ENCODE measurements around the gene PAX2. TPM values are rescaled to one million over a fixed set of nuclear protein-coding genes. Genes with fewer than 3 reads are reported as not detected.

PAX2 gene
- total RNA-seq, 2 experiments from 2014 or later: not detected

- no peak for ATAC-seq
These were observed 21.4 kb upstream of the PAX2 start for GRCh38 chr10:100723770-100724530.

GRCh38 chr10:100724531-100725027 is 20.8 kb upstream of the PAX2 start:
- ATAC-seq (no peak), DNase-seq (no peak)
- no peaks in the 10 kb centered on the region for H3K9me3 Mint-ChIP-seq
- H3K27me3 Mint-ChIP-seq: peaks cover 77% of the 10 kb centered on the region
- TF ChIP-seq CTCF (IDR thresholded peaks at IDR 0.05): no peak
- intact Hi-C loops (cut with micrococcal nuclease): loop anchor here (10.0 kb wide), 1 partner anchor 410 kb away; the partner anchor contains the start of gene TLX1
- ChIA-PET CTCF (no interaction called here), POLR2A (interaction anchor here (1.6 kb wide), 1 partner anchor 11 kb away, joined by 4 read pairs; no protein-coding TSS in a partner anchor)
- H3K36me3 Mint-ChIP-seq (ENCODE audit: low read depth): no peaks in the 10 kb centered on the region
- H3K27ac Mint-ChIP-seq: no peak overlapping the region
- no peak overlapping the region for H3K4me3 Mint-ChIP-seq
- peaks cover 4% of the 10 kb centered on the region for H3K4me1 Mint-ChIP-seq (ENCODE audit: low read depth)

More at GRCh38 chr10:100723770-100724530, 21.4 kb upstream of the PAX2 start:
- Mint-ChIP-seq H3K4me1 (ENCODE audit: low read depth) (peaks cover 2% of the 10 kb centered on the region), H3K27me3 (peaks cover 75% of the 10 kb centered on the region), H3K36me3 (ENCODE audit: low read depth) (no peaks in the 10 kb centered on the region), H3K9me3 (no peaks in the 10 kb centered on the region), H3K27ac (no peak overlapping the region), H3K4me3 (no peak overlapping the region)
- CTCF ChIA-PET: no interaction called here
- POLR2A ChIA-PET: interaction anchor here (1.6 kb wide), 1 partner anchor 11 kb away, joined by 4 read pairs; no protein-coding TSS in a partner anchor
- DNase-seq: no peak
- TF ChIP-seq CTCF (IDR thresholded peaks at IDR 0.05): no peak
- intact Hi-C loops (cut with micrococcal nuclease): loop anchor here (10.0 kb wide), 1 partner anchor 411 kb away; the partner anchor contains the start of gene TLX1

DNA sequence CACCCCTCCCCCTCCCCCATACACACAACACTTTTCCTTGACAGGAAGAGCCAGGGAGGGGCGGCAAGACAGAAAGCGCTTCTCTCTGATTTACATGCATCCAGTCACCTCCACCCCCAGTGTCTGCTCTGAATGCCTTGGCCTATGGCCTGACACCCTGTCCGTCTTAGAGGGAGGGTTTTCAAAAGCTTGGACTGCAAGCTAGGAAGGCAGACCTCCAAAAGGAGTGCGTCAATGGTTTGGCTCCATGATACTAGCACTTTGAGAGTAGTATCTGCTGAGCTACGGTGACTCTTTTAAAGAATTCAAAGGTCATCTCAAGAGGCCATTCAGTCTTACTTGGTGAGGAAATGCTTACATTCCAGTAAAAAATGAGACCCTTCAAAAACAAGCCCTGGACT is 20.3 kb upstream of the PAX2 start:
- no peak for ATAC-seq
- Mint-ChIP-seq H3K27ac (no peak overlapping the region), H3K4me1 (ENCODE audit: low read depth) (peaks cover 7% of the 10 kb centered on the region), H3K4me3 (no peak overlapping the region), H3K9me3 (no peaks in the 10 kb centered on the region), H3K36me3 (ENCODE audit: low read depth) (no peaks in the 10 kb centered on the region), H3K27me3 (peaks cover 78% of the 10 kb centered on the region)
- intact Hi-C loops (cut with micrococcal nuclease): loop anchor here (10.0 kb wide), 1 partner anchor 410 kb away; the partner anchor contains the start of gene TLX1
- no peak for TF ChIP-seq CTCF (IDR thresholded peaks at IDR 0.05)
- DNase-seq: no peak
- CTCF ChIA-PET: no interaction called here
- POLR2A ChIA-PET: interaction anchor here (1.6 kb wide), 1 partner anchor 12 kb away, joined by 4 read pairs; no protein-coding TSS in a partner anchor

DNA sequence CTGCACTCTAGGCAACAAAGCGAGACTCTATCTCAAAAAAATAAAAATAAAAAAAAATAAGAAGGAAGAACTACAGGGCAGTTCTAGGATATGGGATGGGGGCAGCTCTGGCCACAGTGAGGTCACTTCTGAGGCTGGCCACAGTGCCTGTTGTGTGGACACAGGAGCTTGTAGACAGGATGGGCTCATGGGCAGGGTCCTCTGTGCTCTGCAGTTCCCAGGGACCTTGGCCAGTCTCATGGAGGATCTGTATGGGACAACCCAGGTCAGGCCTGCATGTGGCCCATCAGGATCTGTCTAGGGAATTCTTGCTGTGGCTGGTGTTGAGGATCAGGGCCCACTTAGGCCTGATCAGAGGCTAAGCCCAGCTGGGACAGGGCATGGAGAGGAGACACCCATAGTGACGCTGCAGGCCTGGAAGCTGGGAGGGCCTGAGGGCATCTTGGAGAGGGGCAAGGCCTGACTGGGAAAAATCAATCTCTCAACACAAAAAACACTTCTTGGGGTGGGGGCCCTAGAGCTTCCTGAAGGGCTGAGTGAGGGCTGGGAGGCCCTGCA is 19.4 kb upstream of the PAX2 start:
- ATAC-seq: no peak
- ChIA-PET POLR2A (no interaction called here), CTCF (no interaction called here)
- intact Hi-C loops (cut with micrococcal nuclease): loop anchor here (10.0 kb wide), 1 partner anchor 409 kb away; the partner anchor contains the start of gene TLX1
- Mint-ChIP-seq H3K4me1 (ENCODE audit: low read depth) (peaks cover 12% of the 10 kb centered on the region), H3K9me3 (no peaks in the 10 kb centered on the region), H3K4me3 (no peak overlapping the region), H3K36me3 (ENCODE audit: low read depth) (no peaks in the 10 kb centered on the region), H3K27ac (no peak overlapping the region), H3K27me3 (peaks cover 76% of the 10 kb centered on the region)
- no peak for DNase-seq
- TF ChIP-seq CTCF (IDR thresholded peaks at IDR 0.05): no peak
